GM18511 (cell line): ENCODE data around the gene CSTA.

Experiments
- ATAC-seq: cut with Tn5 transposase; IDR thresholded peaks from one replicate; pipeline ENCODE4 v1.9.1; 2021; ENCODE audit warnings: mild to moderate bottlenecking, moderate library complexity; ENCODE audit not compliant: unreplicated experiment

The CSTA gene

DNA sequence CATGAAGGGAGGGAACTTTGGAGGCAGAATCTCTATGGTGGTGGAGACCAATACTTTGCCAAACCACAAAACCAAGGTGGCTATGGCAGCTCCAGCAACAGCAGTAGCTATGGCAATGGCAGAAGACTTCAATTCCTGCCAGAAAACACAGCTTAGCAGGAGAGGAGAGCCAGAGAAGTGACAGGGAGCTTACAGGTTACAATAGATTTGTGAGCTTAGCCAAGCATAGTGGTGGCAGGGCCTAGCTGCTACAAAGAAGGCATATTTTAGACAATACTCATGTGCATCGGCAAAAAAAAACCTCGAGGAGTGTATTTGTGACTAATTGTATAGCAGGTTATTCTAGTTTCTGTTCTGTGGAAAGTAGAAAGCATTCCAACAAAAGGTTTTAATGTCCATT is 6.4 kb upstream of the CSTA start:
- ATAC-seq = no peak

DNA sequence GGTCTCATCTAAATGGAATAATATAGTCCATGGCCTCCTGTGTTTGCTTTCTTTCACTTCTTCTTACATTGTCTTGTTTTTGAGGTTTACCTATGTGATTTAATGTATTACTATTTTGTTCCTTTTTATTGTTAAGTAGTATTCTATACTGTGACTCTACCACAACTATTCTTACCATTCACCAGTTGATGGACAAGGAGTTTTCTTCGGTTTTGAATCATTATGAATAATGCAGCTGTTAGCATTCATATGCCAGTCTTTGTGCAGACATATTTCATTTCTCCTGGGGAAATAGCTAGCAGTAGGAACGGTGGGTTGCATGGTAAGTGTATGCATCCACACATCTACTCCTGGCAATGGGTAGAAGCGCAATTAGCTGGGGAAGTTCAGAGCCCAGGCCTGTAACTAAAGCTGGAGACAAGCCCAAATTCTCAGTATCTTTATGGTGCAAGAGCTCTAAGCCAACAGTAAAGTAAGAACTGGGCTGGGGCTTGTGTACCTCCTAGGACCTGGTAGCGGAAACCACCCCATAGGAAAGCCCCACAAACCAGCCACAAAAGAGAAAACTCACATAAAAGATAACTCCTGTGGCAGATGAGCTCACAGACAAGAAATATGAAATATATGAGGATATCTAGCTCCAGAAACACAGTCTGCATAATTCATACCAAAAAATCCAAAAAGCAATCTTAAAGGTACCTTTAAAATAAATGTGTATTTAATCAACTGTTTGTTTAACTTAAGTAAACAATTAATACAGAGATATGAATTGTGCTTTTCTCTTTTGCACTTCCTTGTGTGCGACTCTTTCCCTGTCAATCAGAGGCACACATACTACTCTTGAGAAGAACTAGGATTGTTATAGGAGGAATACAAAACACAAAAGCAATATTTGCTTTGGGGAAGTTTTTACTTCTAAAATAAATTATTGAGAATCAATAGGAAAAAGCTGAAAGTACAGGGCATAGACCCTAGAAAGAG is 2.7 kb upstream of the CSTA start:
- ATAC-seq = peak; percentile 71

DNA sequence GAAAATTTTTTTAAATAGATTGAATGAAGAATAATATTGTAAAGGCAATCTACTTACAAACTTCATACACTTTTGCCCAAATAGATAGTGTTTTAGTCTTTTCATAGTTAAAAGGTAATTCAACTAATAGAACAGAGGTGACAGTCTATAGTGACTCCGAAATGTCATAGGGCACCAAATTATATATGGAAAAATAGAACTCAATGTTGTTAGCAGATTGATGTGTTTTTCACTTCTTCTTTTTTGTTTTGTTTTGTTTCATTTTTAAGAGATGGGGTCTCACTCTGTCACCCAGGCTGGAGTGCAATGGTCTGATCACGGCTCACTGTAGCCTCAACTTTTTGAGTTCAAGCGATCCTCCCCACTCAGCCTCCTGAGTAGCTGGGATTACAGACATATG is 721 bp downstream of the CSTA start:
- ATAC-seq = no peak

DNA sequence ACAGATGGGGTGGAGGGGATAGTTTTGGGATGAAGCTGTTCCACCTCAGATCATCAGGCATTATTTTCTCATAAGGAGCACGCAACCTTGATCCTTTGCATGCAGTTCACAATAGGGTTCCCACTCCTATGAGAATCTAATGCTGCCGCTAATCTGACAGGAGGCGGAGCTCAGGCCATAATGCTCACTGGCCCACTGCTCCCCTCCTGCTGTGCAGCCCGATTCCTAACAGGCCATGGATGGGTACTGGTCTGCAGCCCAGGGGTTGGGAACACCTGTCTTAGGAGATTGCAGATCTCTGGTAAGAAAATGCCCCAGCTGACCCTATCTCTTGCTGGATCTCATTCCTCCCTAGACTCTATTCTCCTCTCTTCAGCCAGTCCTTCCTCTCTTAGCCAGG is 6.8 kb downstream of the CSTA start:
- no peak for ATAC-seq

DNA sequence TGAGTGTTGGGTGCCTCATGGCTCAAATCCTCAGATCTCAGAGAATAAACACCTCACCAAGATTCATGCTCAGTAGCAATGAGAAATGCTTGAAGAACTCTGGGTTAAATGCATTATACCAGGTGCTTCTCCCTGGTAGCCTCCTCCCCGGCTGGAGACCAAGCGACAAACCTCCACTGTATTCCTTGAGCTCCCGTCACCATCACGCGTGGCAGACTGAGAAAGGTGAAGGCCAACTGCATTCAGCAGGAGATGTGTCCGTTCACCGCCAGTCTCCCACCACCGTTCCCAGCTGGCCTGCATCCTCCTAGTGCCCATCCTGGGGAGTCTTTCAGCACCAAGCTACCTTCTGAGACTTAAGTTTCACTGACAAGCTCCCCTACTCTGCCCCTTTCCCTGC is 7.5 kb downstream of the CSTA start:
- no peak for ATAC-seq

DNA sequence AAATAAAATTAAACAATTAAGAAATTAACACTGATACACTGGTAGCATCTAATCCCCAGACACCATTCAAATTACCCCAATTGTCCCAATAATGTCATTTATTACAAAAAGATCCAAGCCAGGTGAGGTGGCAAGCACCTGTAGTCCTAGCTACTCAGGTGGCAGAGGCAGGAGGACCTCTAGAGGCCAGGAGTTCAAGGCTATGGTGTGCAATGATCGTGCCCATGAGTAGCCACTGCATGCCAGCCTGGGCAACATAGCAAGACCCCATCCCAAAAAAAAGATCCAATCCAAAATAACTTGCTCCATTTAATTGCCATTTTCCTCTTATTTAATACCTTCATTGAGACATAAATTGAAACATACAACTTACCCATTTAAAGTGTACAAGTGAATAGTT is 17.8 kb downstream of the CSTA start:
- ATAC-seq = no peak

DNA sequence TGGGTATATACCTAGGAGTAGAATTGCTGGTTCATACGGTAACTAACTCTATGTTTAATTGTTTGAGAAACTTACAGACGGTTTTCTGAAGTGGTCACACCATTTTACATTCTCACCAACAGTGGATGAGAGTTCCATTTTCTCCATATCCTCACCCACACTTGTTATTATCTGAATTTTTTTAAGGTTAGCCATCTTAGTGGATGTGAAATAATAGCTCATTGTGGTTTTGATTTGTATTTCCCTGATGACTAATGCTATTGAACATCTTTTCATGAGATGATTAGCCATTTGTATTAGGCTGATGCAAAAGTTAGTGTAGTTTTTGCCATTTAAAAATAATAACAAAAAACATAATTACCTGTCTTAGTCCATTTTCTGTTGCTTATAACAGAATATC is 18.6 kb downstream of the CSTA start:
- no peak for ATAC-seq

DNA sequence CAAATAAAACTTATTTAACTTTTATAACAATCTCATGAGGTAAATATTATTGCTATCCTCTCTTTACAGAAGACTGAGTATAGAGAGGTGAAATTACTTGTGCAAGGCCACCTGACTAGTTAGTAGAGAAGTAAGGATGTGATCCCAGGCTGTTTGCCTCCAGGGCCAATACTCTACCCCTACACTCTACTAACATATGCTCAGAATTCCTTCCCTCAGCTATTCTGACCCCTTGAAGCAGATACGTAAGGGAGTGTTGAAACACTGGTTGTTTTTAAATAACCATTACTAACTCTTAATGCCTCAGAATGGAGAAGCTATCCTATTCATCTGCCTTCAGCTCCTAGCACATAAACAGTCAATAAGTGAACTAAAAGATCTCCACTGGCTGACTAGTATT is 24.1 kb downstream of the CSTA start:
- ATAC-seq = no peak

DNA sequence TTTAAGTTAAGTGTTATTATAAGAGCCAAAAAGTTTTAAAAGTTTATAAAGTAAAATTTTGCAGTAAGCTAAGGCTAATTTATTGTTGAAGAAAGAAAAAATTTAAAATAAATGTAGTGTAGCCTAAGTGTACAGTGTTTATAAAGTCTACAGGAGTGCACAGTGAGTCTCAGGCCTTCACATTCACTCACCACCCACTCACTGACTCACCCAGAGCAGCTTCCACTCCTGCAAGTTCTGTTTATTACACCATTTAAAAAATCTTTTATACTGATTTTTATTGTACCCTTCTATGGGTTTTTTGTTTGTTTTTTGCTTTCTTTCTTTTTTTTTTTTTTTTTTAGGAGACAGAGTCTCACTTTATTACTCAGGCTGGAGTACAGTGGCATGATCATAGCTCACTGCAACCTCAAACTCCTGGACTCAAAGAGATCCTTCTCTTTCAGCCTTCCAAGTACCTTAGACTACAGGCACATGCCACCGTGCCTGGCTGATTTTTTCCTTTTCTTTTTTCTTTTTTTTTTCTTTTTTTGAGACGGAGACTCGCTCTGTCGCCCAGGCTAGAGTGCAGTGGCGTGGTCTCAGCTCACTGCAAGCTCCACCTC is 25.9 kb downstream of the CSTA start:
- no peak for ATAC-seq

DNA sequence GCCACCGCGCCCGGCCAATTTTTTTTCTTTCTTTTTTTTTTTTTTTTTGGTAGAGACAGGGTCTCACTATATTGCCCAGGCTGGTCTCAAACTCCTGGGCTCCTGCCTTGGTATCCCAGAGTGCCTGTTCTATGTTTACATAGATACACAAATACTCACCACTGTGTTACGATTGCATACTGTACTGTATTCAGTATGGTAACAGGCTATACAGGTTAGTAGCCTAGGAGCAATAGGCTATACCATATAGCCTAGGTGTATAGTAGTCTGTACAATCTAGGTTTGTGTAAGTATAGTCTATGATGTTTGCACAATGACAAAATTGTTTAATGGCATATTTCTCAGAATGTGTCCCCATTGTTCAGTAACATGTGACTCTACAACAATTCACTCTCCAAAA is 26.6 kb downstream of the CSTA start:
- no peak for ATAC-seq

DNA sequence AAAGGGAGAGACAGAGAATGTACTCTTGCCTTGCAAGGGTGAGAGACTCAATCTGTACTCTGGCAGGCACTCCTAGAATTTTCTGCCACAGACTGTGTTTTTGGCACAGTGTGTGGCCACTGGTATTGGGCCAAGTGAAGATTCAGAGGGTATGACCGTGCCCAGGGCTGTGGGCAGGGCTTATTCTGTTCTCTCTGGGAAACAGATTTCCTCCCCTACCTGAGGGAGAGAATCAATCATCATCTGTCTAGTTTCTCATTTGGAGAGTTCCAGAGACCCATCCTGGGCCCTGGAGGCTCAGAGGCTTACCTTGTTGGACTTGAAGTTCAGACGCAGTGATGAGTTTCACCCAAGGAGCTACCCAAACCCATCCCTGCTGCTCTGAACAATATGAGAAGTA is 28.2 kb downstream of the CSTA start:
- no peak for ATAC-seq

DNA sequence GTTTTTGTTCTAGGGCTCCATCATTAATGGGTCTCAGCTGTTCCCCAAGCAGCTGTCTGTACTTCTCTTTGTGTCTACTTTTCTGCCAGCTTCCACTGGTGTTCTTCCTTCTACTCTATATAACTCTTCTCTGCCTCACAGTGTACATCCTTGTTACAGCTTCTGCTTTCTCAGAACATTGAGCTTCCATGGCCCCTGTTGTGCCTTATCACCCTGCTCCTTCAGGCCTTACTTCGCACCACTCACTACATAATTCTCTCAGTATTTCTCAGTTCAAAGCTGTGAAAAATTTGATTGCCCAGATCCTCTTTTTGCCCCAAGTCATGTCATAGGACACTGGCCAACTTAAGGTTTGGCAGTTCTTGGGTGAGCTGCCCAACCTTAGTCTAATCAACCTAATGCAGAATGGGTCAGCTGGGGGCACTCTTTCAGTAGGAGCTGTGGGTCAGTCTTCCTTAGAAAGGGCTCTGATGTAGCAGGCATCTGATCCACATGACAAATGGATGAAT is 28.9 kb downstream of the CSTA start:
- no peak for ATAC-seq

DNA sequence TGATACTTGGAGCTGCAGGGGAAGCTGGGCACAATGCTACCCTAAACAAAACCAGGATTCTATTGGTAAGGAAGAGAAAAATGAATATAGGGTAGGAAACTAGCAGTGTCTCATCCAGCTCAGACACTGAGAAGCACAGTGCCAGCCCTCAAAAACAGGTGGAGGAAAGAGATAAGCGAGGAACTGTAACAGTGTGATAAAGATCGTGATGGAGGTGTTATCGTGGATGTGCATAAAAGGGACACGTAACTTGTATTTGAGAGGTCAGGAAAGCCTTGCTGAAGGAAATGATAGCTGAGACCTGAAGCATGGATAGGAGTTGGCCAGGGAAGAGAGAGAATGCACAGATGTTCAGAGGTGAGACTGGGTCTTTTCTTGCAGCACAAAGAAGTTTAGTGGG is 30.6 kb downstream of the CSTA start:
- ATAC-seq = no peak

DNA sequence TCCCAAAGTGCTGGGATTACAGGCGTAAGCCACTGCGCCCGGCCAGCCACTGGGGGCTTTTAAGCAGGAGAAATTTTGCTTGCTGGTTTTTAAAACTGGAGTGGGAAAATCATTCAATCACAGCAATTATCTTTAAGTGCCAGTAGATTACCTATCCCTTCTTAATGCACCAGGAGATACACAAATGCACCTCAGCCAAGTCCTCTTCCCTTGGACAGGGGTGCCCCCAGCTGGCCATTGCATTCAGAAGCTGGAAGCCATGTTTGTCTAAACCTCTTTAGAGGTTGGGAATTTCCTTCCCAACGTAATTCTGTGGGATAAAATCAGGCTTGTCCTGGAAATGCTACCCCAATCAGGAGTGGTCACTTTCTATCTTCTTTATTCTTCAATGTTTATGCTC is 31.4 kb downstream of the CSTA start:
- no peak for ATAC-seq

DNA sequence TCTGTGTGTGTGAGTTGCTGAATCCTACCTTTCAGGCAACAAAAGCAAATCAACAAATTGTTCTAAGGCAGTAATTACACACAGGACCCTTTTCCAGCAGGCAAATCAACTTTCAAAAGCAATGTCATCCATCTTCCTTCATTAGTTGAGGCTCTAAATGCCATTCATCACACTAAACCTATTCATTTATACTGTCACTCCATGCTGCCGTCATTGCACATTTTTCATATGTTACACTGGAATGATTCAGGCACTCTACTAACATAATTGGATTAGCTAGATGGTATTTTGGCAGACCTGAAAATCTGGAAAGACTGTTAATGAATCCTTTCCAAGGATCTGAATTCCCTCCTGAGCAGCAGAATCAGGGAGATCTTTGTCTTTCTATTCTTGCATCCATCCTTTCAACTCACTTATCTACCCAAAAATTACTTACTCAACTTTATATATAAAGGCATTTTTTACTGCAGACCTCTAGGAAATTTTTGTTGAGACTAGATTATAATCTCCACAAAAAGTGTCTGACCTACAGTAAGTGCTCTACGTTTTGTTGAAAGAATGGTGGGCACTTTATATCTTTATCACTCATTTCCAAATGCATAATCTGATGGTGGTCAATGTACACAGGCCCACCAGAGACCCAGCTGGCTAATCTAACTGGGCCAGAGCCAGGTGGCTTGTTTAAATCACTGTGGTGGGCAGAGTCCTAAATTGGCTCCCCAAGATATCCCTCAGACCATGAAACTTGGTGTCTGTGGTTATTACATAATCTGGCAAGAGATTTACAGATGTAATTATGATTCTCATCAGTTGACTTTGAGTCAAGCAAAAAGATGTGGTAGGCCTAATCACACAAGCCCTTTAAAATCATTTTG is 33.0 kb downstream of the CSTA start:
- ATAC-seq = no peak

DNA sequence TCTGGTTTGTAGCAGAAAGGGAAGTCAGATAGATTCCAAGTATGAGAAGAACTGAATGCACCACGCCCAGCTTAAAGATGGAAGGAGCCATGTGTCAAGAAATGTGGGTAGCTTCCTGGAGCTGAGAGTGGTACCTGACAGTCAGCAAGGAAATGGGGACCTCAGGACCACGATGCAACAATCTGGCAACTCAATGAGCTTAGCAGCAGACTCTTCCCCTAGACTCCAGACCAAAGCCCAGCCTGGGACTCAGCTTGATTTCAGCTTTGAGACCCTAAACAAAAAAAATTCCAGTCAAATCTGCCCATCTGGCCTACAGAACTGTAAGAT is 33.6 kb downstream of the CSTA start:
- ATAC-seq = no peak

DNA sequence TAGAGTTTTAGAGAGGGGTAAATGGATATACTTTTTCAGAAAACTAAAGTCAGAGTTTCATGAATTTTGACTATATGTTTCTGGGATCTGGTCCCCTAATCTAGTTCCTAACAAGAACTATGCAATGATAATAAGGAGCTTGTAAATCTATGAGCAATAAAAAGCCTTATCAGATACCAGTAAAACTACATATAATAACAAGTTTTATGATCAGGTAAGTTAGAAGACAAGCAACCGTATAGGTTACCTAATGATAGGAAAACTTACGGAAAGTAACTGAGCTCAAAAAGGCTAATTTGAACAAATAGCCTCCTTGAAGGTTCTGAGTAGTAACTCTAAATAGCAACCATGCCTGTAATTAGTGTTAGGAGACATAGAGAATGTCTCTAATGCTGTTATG is 37.0 kb downstream of the CSTA start:
- no peak for ATAC-seq

DNA sequence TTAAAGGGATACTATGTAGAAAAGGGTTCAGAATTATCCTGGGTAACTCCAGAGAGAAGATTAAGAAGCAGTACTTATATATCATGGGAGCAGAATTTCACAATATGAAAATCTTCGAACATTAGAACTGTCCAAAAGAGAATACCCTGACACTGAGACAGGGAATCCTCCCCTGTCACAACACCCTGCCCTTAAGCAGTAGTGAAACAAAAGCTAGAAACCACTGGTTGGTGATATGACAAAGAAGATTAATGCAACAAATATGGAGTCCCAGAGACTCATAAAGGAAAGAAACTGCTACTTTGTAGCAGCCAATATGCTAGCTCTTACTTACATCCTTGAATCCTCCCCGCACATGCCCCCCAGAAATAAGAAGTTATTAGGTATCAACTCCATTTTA is 39.4 kb downstream of the CSTA start:
- no peak for ATAC-seq

DNA sequence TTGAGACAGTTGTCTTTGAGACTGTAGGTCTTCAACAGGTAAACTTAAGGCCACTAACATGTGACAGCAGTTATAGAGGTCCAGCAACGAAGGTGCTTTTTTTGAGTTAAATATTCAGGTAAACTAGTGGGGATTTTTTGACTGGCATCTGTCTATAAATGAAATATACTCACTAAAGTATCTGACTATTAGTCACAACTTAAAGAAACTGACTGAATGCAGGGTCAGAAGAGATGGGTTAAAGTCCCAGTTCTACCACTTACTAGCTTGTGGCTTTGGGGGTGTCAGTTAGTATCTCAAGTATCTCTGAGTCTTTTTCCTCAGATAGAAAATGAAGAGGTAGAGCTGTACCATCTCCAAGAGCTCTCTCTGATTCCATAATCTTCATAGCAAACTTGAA is 40.0 kb downstream of the CSTA start:
- peak; percentile 71 for ATAC-seq

DNA sequence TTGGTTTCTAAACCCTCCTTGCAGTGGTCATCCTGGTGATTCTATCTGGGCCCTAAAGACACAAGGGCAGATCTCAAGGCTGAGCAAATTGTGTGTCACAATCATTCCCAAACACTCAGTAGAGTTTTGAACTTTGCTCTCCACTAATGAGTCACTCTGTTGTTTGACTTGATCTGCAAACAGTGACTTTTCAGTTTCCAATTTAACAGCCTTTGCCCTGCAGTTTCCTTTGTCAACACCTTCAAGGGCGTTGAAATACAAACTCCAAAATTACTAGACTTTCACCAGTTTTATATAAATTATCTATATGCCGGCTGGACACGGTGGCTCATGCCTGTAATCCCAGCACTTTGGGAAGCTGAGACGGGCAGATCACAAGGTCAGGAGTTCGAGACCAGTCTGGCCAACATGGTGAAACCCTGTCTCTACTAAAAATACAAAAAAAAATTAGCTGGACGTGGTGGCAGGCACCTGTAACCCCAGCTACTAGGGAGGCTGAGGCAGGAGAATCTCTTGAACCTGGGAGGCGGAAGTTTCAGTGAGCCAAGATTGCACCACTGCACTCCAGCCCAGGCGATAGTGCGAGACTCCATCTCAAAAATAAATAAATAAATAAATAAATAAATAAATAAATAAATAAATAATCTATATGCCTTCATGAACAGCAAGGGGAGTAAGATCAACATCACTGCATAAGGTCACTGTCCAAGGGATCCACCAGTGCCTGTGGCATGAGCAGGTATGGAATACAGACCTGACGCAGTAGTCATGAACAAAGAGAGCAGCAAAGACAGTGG is 40.7 kb downstream of the CSTA start:
- ATAC-seq = peak; percentile 92

DNA sequence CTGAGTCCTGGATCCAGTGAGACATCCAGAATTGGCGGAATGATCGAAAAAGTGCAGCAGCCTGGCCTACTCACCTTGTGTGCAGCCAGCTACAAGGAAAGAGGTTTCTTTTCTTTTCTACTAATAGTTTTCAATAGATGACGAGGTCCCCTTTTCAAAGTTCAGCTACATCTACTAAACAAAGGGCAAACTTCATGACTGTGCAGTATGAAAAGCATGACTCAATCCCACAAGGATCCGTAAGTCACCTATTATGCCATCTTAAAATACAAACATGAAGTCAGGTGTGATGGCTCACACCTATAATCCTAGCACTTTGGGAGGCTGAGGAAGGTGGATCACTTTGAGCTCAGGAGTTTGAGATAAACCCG is 41.3 kb downstream of the CSTA start:
- ATAC-seq = no peak
